GM19324 (cell line): ENCODE measurements around the gene IL10RB.

Experiments
- ATAC-seq: cut with Tn5 transposase; IDR thresholded peaks from one replicate; pipeline ENCODE4 v1.9.1; 2021; ENCODE audit warnings: mild to moderate bottlenecking, moderate library complexity; ENCODE audit not compliant: unreplicated experiment, low FRiP score

Gene IL10RB

GRCh38 chr21:33324291-33325221 is 58.4 kb downstream of the IL10RB start, which contains the start of gene IFNAR1:
Gene IFNAR1, plus strand, starts transcription at chr21:33324970. Its CDS starts 86 bp downstream, at chr21:33325056.
- ATAC-seq = peak; percentile 92

- peak; percentile 38 for ATAC-seq
These were observed 59.3 kb downstream of the IL10RB start for GRCh38 chr21:33325222-33326067.

GRCh38 chr21:33327326-33327725 is 61.2 kb downstream of the IL10RB start:
- no peak for ATAC-seq

- ATAC-seq = no peak
These were observed 61.7 kb downstream of the IL10RB start for GRCh38 chr21:33327792-33328433.

GRCh38 chr21:33330726-33331125 is 64.6 kb downstream of the IL10RB start:
- ATAC-seq = no peak

- peak; percentile 61 for ATAC-seq
These were observed 66.0 kb downstream of the IL10RB start for GRCh38 chr21:33332143-33332542.

- ATAC-seq = no peak
These were observed 68.0 kb downstream of the IL10RB start for GRCh38 chr21:33334191-33334590.

GRCh38 chr21:33334824-33335223 is 68.7 kb downstream of the IL10RB start:
- ATAC-seq = no peak

- ATAC-seq = no peak
These were observed 73.0 kb downstream of the IL10RB start for GRCh38 chr21:33339135-33339534.

- no peak for ATAC-seq
These were observed 73.8 kb downstream of the IL10RB start for GRCh38 chr21:33339918-33340317.

GRCh38 chr21:33345751-33346238 is 79.6 kb downstream of the IL10RB start:
- no peak for ATAC-seq
